Activated CD4-positive, alpha-beta T cell treated with anti-CD3 and anti-CD28 coated beads, Interleukin-2, amount 10 ng/mL, durations not matched to agents 24 days and 14 days (primary cell): ENCODE measurements around the gene ABCC8. TPM values are rescaled to one million over a fixed set of nuclear protein-coding genes. Genes with fewer than 3 reads are reported as not detected.

Experiments
- DNase-seq: peaks from one replicate; pipeline ENCODE4 v3.0.0; 2022
- H3K27ac Mint-ChIP-seq: one replicate; pipeline ENCODE4 v1.8.0; 2022; ENCODE audit warnings: mild to moderate bottlenecking, mixed read lengths
- H3K27me3 Mint-ChIP-seq: one replicate; pipeline ENCODE4 v1.8.0; 2022; ENCODE audit warnings: mixed read lengths
- H3K36me3 Mint-ChIP-seq: one replicate; pipeline ENCODE4 v1.8.0; 2022; ENCODE audit warnings: low read depth, mild to moderate bottlenecking, mixed read lengths
- H3K4me1 Mint-ChIP-seq: one replicate; pipeline ENCODE4 v1.8.0; 2021; ENCODE audit warnings: mixed read lengths
- H3K4me3 Mint-ChIP-seq: one replicate; pipeline ENCODE4 v1.8.0; 2022; ENCODE audit warnings: mild to moderate bottlenecking, moderate library complexity, mixed read lengths
- H3K9me3 Mint-ChIP-seq: one replicate; pipeline ENCODE4 v1.8.0; 2021; ENCODE audit warnings: mixed read lengths
- intact Hi-C: fragments of 100-400 bp; cut with micrococcal nuclease; formaldehyde crosslinking; loops from one replicate; pipeline ENCODE4 v1.15.1; 2023
- total RNA-seq: library from RNA; stranded (reverse); gene quantifications from 2 replicates; pipeline ENCODE4 v1.2.3, GENCODE V29; 2022

ABCC8 gene
- total RNA-seq, 1 donor from 2014 or later = not detected

- Mint-ChIP-seq H3K27ac (no peak overlapping the region), H3K36me3 (no peaks in the 10 kb centered on the region), H3K27me3 (peaks cover 34% of the 10 kb centered on the region), H3K4me3 (no peak overlapping the region), H3K9me3 (no peaks in the 10 kb centered on the region), H3K4me1 (no peaks in the 10 kb centered on the region)
- intact Hi-C loops = no loop called here
- no peak for DNase-seq
Observed at GRCh38 chr11:17512101-17512500, 35.5 kb upstream of the ABCC8 start.

GRCh38 chr11:17511571-17511970 lies 34.9 kb upstream of the ABCC8 start:
- Mint-ChIP-seq H3K27ac (no peak overlapping the region), H3K36me3 (no peaks in the 10 kb centered on the region), H3K9me3 (no peaks in the 10 kb centered on the region), H3K4me1 (no peaks in the 10 kb centered on the region), H3K27me3 (peaks cover 36% of the 10 kb centered on the region), H3K4me3 (no peak overlapping the region)
- DNase-seq = no peak
- intact Hi-C loops = no loop called here

GRCh38 chr11:17510507-17511206 lies 34.0 kb upstream of the ABCC8 start:
- no peaks in the 10 kb centered on the region for H3K9me3 Mint-ChIP-seq
- DNase-seq = no peak
- H3K4me1 Mint-ChIP-seq = no peaks in the 10 kb centered on the region
- H3K27me3 Mint-ChIP-seq = peaks cover 34% of the 10 kb centered on the region
- no peak overlapping the region for H3K27ac Mint-ChIP-seq
- intact Hi-C loops = no loop called here
- H3K36me3 Mint-ChIP-seq = no peaks in the 10 kb centered on the region
- no peak overlapping the region for H3K4me3 Mint-ChIP-seq

- no peak for DNase-seq
- Mint-ChIP-seq H3K9me3 (no peaks in the 10 kb centered on the region), H3K27me3 (peaks cover 32% of the 10 kb centered on the region), H3K27ac (no peak overlapping the region), H3K36me3 (no peaks in the 10 kb centered on the region), H3K4me1 (no peaks in the 10 kb centered on the region), H3K4me3 (no peak overlapping the region)
- intact Hi-C loops = no loop called here
Observed at GRCh38 chr11:17508791-17509190, 32.1 kb upstream of the ABCC8 start.

- Mint-ChIP-seq H3K4me1 (no peaks in the 10 kb centered on the region), H3K9me3 (no peaks in the 10 kb centered on the region), H3K27me3 (peaks cover 29% of the 10 kb centered on the region), H3K4me3 (no peak overlapping the region), H3K36me3 (no peaks in the 10 kb centered on the region), H3K27ac (no peak overlapping the region)
- intact Hi-C loops = no loop called here
- no peak for DNase-seq
Observed at GRCh38 chr11:17508306-17508705, 31.7 kb upstream of the ABCC8 start.

GRCh38 chr11:17507773-17508172 lies 31.1 kb upstream of the ABCC8 start:
- Mint-ChIP-seq H3K27me3 (peaks cover 27% of the 10 kb centered on the region), H3K4me1 (no peaks in the 10 kb centered on the region), H3K9me3 (no peaks in the 10 kb centered on the region), H3K4me3 (no peak overlapping the region), H3K27ac (no peak overlapping the region), H3K36me3 (no peaks in the 10 kb centered on the region)
- DNase-seq = no peak
- intact Hi-C loops = no loop called here

GRCh38 chr11:17506942-17507341 lies 30.3 kb upstream of the ABCC8 start:
- Mint-ChIP-seq H3K27me3 (peaks cover 25% of the 10 kb centered on the region), H3K4me3 (no peak overlapping the region), H3K9me3 (no peaks in the 10 kb centered on the region), H3K4me1 (no peaks in the 10 kb centered on the region), H3K27ac (no peak overlapping the region), H3K36me3 (no peaks in the 10 kb centered on the region)
- no peak for DNase-seq
- intact Hi-C loops = no loop called here

GRCh38 chr11:17506314-17506713 lies 29.7 kb upstream of the ABCC8 start:
- no peaks in the 10 kb centered on the region for H3K4me1 Mint-ChIP-seq
- no peak overlapping the region for H3K4me3 Mint-ChIP-seq
- H3K36me3 Mint-ChIP-seq = no peaks in the 10 kb centered on the region
- H3K27me3 Mint-ChIP-seq = peaks cover 23% of the 10 kb centered on the region
- DNase-seq = no peak
- H3K27ac Mint-ChIP-seq = no peak overlapping the region
- no peaks in the 10 kb centered on the region for H3K9me3 Mint-ChIP-seq
- intact Hi-C loops = no loop called here

GRCh38 chr11:17505146-17505545 lies 28.5 kb upstream of the ABCC8 start:
- Mint-ChIP-seq H3K36me3 (no peaks in the 10 kb centered on the region), H3K27me3 (peaks cover 18% of the 10 kb centered on the region), H3K4me1 (no peaks in the 10 kb centered on the region), H3K27ac (no peak overlapping the region), H3K9me3 (no peaks in the 10 kb centered on the region), H3K4me3 (no peak overlapping the region)
- no peak for DNase-seq
- intact Hi-C loops = loop anchor here (2.0 kb wide), 1 partner anchor 428 kb away; the partner anchor contains the start of gene RPS13

- no peaks in the 10 kb centered on the region for H3K36me3 Mint-ChIP-seq
- H3K27me3 Mint-ChIP-seq = peaks cover 16% of the 10 kb centered on the region
- H3K4me3 Mint-ChIP-seq = no peak overlapping the region
- H3K4me1 Mint-ChIP-seq = no peaks in the 10 kb centered on the region
- DNase-seq = peak; percentile 95
- no peaks in the 10 kb centered on the region for H3K9me3 Mint-ChIP-seq
- no peak overlapping the region for H3K27ac Mint-ChIP-seq
- intact Hi-C loops = loop anchor here (1.0 to 2.0 kb wide), 4 partner anchors 120 to 428 kb away; partner anchors contain the start of gene RPS13
Observed at GRCh38 chr11:17504330-17505107, 27.9 kb upstream of the ABCC8 start.

- Mint-ChIP-seq H3K4me1 (no peaks in the 10 kb centered on the region), H3K27me3 (peaks cover 7% of the 10 kb centered on the region), H3K27ac (no peak overlapping the region), H3K9me3 (no peaks in the 10 kb centered on the region), H3K36me3 (no peaks in the 10 kb centered on the region), H3K4me3 (no peak overlapping the region)
- no peak for DNase-seq
- intact Hi-C loops = no loop called here
Observed at GRCh38 chr11:17502630-17503029, 26.0 kb upstream of the ABCC8 start.

GRCh38 chr11:17500673-17501072 lies 24.0 kb upstream of the ABCC8 start:
- Mint-ChIP-seq H3K4me1 (no peaks in the 10 kb centered on the region), H3K9me3 (no peaks in the 10 kb centered on the region), H3K27ac (no peak overlapping the region), H3K4me3 (no peak overlapping the region), H3K27me3 (peaks cover 8% of the 10 kb centered on the region), H3K36me3 (no peaks in the 10 kb centered on the region)
- no peak for DNase-seq
- intact Hi-C loops = no loop called here

- H3K9me3 Mint-ChIP-seq = no peaks in the 10 kb centered on the region
- H3K4me1 Mint-ChIP-seq = no peaks in the 10 kb centered on the region
- peaks cover 6% of the 10 kb centered on the region for H3K27me3 Mint-ChIP-seq
- intact Hi-C loops = no loop called here
- H3K36me3 Mint-ChIP-seq = no peaks in the 10 kb centered on the region
- DNase-seq = no peak
- H3K4me3 Mint-ChIP-seq = no peak overlapping the region
- H3K27ac Mint-ChIP-seq = no peak overlapping the region
Observed at GRCh38 chr11:17498475-17498874, 21.8 kb upstream of the ABCC8 start.

- no peak overlapping the region for H3K4me3 Mint-ChIP-seq
- H3K4me1 Mint-ChIP-seq = no peaks in the 10 kb centered on the region
- intact Hi-C loops = no loop called here
- H3K36me3 Mint-ChIP-seq = no peaks in the 10 kb centered on the region
- H3K27me3 Mint-ChIP-seq = peaks cover 6% of the 10 kb centered on the region
- DNase-seq = no peak
- no peak overlapping the region for H3K27ac Mint-ChIP-seq
- no peaks in the 10 kb centered on the region for H3K9me3 Mint-ChIP-seq
Observed at GRCh38 chr11:17498058-17498457, 21.4 kb upstream of the ABCC8 start.
